GM18867 (cell line): Measurements from ENCODE around the gene HEG1.
"Not testable (repeated sequence)": the region's sequence is repeated elsewhere in the genome, so short reads cannot be mapped to it uniquely, and the experiment has no call there.

Experiments used
- ATAC-seq: cut with Tn5 transposase; IDR thresholded peaks from one replicate; pipeline ENCODE4 v1.9.1; 2021; ENCODE audit warnings: mild to moderate bottlenecking, moderate library complexity; ENCODE audit not compliant: unreplicated experiment

HEG1 gene

GRCh38 chr3:124963755-124964154, 92.0 kb downstream of the HEG1 start:
- no peak for ATAC-seq

- no peak for ATAC-seq
These were observed 93.3 kb downstream of the HEG1 start for GRCh38 chr3:124962403-124962940.

GRCh38 chr3:124960698-124961097, 95.1 kb downstream of the HEG1 start:
- ATAC-seq: no peak

GRCh38 chr3:124960105-124960504, 95.7 kb downstream of the HEG1 start:
- no peak for ATAC-seq

GRCh38 chr3:124957951-124958350, 97.8 kb downstream of the HEG1 start:
- not testable (repeated sequence) for ATAC-seq

GRCh38 chr3:124952282-124952855, 103.4 kb downstream of the HEG1 start:
- no peak for ATAC-seq

- no peak for ATAC-seq
These were observed 104.1 kb downstream of the HEG1 start for GRCh38 chr3:124951511-124952281.

GRCh38 chr3:124950026-124950425, 105.8 kb downstream of the HEG1 start:
- ATAC-seq: no peak

GRCh38 chr3:124942613-124943012, 113.2 kb downstream of the HEG1 start:
- ATAC-seq: no peak

GRCh38 chr3:124941771-124942170, 114.0 kb downstream of the HEG1 start:
- no peak for ATAC-seq

GRCh38 chr3:124939661-124940060, 116.1 kb downstream of the HEG1 start:
- no peak for ATAC-seq

GRCh38 chr3:124938896-124939295, 116.9 kb downstream of the HEG1 start:
- ATAC-seq: no peak

- ATAC-seq: no peak
These were observed 118.7 kb downstream of the HEG1 start for GRCh38 chr3:124937049-124937448.

GRCh38 chr3:124935794-124936542, 119.8 kb downstream of the HEG1 start:
- no peak for ATAC-seq

- peak; percentile 76 for ATAC-seq
These were observed 120.5 kb downstream of the HEG1 start for GRCh38 chr3:124935264-124935663.

- peak; percentile 21 for ATAC-seq
These were observed 121.2 kb downstream of the HEG1 start, which contains the start of gene MUC13 for GRCh38 chr3:124934577-124934976. TSS of gene MUC13 (minus strand) at chr3:124934751. CDS start at chr3:124934712, 39 bp downstream.

GRCh38 chr3:124928333-124929202, 127.2 kb downstream of the HEG1 start:
- ATAC-seq: no peak

GRCh38 chr3:124927574-124928045, 128.2 kb downstream of the HEG1 start:
- peak; percentile 70 for ATAC-seq

- no peak for ATAC-seq
These were observed 129.2 kb downstream of the HEG1 start for GRCh38 chr3:124926426-124927101.

- no peak for ATAC-seq
These were observed 131.1 kb downstream of the HEG1 start for GRCh38 chr3:124924741-124925140.
